CMK (cell line): ENCODE results near the gene AQP10.
"Not testable (repeated sequence)": the region's sequence is repeated elsewhere in the genome, so short reads cannot be mapped to it uniquely, and the experiment has no call there.

Source experiments
- DNase-seq: peaks from one replicate; pipeline ENCODE4 v3.0.0-alpha.2; 2010; ENCODE audit warnings: low read depth

Gene AQP10, protein sequence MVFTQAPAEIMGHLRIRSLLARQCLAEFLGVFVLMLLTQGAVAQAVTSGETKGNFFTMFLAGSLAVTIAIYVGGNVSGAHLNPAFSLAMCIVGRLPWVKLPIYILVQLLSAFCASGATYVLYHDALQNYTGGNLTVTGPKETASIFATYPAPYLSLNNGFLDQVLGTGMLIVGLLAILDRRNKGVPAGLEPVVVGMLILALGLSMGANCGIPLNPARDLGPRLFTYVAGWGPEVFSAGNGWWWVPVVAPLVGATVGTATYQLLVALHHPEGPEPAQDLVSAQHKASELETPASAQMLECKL

DNA sequence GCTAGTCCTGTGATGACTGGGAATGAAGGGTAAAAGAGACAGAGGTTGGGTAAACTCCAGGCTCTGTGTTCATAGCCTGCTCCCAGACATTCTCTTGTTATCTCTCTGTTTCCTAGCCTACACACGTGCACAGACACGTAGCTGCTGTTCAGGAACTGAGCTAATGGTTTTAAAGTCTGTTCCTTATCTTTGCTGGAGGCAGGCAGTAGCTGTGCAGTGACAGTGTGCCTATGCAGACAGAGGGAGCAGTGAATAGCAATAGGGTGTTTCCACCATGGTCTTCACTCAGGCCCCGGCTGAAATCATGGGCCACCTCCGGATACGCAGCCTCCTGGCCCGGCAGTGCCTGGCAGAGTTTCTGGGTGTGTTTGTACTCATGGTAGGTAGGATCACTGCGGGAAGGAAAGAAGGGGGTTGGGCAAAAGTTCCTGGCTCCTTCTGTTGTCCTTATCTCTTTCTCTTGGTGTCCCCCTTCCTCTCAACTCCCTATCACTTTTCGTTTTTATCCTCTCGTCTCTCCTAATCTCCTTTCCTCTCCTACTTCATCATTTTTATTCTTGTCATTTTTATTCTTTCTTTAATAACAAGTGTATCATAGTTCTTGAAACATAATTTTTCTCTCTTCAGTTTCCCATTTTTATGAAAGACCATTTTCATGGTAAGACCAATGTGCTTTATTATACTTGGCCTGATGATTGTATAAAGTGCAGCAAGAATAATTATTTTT lies at the start of gene AQP10:
TSS of gene AQP10 (plus strand) at position 212 of the 727 bp plus-strand sequence. CDS start at position 275, 63 bp downstream.
- DNase-seq = no peak

DNA sequence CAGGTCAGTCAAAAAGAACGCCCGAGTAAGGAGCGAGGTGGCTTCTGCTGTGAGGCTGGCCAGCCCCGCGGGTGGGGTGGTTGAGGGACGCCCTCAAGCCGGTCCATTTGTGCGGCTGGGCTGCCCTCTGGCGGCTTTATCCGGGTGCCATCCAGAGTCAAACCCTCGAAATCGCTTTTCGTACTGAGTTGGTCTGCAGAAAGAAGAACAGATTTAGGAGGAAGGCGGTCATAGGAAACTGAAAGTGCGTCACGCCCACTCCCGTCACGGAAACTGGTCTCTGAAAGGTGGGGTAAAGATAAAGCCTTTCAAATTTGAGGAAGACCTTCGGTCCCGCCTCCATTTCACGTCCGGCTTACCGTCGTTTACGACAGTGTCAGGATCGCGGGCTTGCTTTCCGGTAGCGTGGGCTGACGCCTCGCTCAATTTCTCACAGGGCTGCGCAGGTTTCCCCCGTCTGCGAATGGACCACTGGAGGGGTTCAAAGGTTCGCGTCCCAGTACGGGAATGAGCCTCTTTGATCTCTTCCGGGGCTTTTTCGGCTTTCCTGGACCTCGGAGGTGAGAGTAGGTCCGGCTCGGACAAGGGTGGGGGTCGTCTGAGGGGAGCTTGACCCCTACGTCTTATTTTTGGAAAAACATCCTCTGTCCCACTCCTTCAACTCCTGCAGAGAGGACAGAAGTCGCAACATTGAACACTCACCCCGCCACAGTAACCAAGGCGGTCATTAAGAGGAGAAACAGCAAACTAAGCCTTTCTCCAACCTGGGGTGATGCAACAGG lies 48.5 kb upstream of the AQP10 start, which contains the start of gene HAX1:
TSS of gene HAX1 (plus strand) at position 413 of the 782 bp plus-strand sequence. CDS start at position 508, 95 bp downstream.
- DNase-seq = peak; percentile 97

DNA sequence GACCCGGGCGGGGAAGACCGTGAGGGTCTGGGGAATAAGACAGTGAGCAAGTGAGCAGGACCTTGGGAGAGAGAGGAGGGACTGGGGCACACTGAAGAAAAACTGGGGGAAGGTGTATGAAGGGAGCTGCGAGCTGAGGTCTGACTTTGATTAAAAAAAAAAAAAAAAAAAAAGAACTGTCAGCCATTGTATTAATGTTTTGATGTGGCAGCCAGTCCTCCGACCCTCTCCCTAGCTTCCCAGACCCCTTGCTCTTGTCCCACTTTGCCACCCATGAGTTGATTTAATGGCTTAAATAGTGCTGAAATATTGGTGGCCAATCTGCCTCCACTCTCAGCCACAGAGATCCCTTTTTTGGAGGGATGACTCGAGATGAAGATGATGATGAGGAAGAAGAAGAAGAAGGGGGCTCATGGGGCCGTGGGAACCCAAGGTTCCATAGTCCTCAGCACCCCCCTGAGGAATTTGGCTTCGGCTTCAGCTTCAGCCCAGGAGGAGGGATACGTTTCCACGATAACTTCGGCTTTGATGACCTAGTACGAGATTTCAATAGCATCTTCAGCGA lies 47.8 kb upstream of the AQP10 start:
- no peak for DNase-seq

DNA sequence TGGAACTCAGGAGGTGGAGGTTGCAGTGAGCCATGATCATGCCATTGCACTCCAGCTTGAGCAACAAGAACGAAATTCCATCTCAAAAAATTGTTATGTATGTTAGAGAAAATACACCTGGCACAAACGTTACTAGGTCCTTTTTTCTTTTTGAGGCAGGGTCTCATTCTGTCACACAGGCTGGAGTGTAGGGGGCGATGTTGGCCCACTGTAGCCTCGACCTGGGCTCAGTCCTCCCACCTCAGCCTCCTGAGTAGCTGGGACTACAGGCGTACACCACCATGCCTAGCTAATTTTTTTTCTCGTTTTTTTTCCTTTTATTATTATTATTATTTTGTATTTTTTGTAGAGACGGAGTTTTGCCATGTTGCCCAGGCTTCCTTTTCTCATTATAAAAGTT lies 44.1 kb upstream of the AQP10 start:
- peak; percentile 21 for DNase-seq

DNA sequence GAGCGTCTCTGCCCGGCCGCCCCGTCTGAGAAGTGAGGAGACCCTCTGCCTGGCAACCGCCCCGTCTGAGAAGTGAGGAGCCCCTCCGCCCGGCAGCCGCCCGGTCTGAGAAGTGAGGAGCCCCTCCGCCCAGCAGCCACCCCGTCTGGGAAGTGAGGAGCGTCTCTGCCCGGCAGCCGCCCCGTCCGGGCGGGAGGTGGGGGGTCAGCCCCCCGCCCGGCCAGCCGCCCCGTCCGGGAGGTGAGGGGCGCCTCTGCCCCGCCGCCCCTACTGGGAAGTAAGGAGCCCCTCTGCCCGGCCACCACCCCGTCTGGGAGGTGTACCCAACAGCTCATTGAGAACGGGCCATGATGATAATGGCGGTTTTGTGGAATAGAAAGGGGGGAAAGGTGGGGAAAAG lies 33.3 kb upstream of the AQP10 start:
- DNase-seq = not testable (repeated sequence)

DNA sequence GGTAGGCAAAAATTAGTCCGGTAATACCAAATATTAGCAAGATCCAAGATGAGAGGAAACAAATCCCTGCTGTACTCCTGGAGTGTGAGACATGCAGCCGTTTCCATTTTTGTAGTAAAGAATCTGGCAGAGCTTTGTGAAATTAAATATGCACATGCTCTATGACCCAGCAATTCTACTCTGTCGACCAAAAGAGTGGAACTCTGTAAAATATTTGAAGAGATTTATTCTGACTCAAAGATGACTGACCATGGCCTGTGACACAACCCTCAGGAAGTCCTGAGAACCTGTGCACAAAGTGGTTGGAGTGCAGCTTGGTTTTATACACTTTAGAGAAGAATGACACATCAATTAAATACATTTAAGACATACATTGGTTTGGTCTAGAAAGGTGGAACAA lies 32.2 kb upstream of the AQP10 start:
- no peak for DNase-seq

- DNase-seq = no peak
These were observed 30.0 kb upstream of the AQP10 start for GRCh38 chr1:154290921-154291320.

GRCh38 chr1:154295408-154296235 lies 25.3 kb upstream of the AQP10 start:
- no peak for DNase-seq

GRCh38 chr1:154301582-154301981 lies 19.3 kb upstream of the AQP10 start:
- DNase-seq = no peak

DNA sequence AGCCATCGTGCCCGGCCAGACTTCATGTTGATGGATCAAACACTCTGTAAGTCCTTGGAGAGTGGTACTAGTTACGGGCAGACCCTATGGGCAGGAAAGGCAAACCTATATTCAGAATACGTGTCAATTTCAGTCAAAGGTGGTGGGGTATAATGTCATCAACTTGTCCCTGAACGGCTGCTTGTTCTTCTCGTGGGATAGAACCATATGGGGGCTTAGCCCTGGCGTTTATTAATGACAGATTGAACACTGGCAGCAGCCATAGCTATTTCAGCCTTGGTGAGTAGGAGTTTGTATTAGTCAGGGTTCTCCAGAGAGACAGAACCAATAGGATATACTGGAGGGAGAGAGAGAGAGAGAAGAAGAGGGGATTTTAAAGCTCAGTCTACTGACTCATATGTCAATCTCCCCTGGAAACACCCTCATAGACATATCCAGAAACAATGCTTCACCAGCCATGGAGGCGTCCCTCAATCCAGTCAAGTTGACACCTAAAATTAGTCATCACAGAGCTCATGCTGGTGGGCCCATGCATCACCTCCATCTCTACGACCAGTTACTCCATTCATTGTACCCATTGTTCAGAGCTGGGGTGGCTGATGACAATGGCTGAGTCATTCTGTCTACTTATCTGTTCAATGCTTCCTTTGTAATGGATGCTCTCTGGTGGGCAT lies 16.1 kb upstream of the AQP10 start:
- DNase-seq = no peak

DNA sequence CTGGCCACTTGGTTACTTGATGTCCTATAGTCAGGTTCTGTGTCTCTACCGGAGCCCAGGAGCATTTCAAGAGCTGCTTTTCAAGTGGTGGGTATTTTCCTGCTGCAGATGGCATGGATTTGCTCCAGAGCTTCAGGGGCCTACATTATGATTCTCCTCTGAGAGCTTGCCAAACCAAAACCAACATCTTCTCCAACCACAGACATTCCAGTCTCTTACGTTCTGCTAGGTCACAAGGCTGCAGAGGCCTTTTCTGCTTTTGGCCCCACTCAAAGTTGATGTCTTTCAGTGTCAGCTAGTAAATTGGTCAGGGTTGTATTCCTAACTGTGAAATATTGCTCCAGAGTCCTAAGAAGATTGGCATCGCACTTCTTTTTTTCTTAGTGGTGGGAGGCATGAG lies 14.7 kb upstream of the AQP10 start:
- DNase-seq = no peak

DNA sequence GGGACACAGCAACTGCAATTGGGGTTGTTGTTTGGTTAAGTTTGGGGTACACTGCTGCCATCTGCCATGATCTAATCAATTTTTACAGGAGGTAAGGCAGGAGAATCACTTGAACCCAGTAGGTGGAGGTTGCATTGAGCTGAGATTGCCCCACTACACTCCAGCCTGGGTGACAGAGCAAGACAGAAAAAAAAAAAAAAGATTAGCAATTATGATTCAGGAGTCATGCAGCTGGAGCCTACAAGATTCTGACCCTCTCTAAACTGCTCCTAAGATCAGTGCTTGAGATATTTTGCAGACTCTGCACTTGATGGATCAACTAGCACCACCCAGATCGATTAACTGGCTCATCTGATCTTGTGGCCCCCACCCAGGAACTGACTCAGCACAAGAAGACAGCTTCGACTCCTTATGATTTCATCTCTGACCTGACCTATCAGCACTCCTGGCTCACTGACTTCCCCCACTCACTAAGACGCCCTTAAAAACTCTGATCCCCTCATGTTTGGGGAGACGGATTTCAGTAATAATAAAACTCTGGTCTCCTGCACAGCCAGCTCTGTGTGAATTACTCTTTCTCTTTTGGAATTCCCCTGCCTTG lies 13.1 kb upstream of the AQP10 start:
- DNase-seq = not testable (repeated sequence)

DNA sequence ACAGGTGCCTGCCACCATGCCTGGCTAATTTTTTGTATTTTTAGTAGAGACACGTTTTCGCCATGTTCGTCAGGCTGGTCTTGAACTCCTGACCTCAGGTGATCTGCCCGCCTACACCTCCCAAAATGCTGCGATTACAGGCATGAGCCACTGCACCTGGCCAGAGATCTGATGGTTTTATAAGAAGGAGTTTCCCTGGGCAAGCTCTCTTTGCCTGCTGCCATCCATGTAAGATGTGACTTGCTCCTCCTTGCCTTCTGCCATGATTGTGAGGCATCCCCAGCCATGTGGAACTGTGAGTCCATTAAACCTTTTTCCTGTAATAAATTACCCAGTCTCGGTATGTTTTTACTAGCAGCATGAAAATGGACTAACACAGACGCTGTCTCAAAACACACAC lies 11.8 kb upstream of the AQP10 start:
- not testable (repeated sequence) for DNase-seq

GRCh38 chr1:154312229-154313065 lies 8.4 kb upstream of the AQP10 start:
- DNase-seq = not testable (repeated sequence)

GRCh38 chr1:154313066-154313356 lies 7.9 kb upstream of the AQP10 start:
- no peak for DNase-seq

GRCh38 chr1:154314226-154314625 lies 6.7 kb upstream of the AQP10 start:
- not testable (repeated sequence) for DNase-seq

- no peak for DNase-seq
These were observed 4.2 kb upstream of the AQP10 start for GRCh38 chr1:154316704-154317103.

GRCh38 chr1:154318386-154318785 lies 2.5 kb upstream of the AQP10 start:
- no peak for DNase-seq

DNA sequence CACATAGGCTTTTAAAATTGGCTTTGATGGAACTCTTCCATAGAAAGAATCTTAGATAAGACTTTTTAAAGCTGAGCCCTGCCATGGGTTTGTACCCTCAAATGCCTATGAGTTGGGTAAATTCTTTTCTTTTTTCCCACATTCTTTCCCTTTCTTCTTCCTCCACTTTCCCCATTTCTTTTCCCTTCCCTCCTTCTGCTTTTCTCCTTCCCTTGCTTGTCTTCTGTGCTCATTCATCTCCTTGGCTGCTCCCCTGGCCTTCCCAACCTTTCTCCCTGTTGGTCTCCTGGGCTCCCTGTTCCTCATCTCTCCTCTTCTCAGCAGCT lies 679 bp downstream of the AQP10 start:
- not testable (repeated sequence) for DNase-seq

DNA sequence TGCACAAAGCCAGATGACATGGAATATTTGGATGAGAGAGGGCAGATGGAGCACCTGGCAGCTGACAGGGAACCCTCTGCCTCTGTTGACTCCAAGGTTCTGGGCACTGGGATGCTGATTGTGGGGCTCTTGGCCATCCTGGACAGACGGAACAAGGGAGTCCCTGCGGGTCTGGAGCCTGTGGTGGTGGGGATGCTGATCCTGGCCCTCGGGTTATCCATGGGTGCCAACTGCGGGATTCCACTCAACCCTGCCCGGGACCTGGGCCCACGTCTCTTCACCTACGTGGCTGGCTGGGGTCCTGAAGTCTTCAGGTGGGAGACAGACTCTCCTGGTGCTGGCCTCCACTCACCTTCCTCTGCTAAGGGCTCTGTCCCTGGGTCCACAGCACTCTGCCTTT lies 2.6 kb downstream of the AQP10 start:
- DNase-seq = no peak
